IPS-NIHi11 (cell line): Measurements from ENCODE around the gene RTN4R.
"Not testable (repeated sequence)": the region's sequence is repeated elsewhere in the genome, so short reads cannot be mapped to it uniquely, and the experiment has no call there.

ENCODE experiments used
- DNase-seq: peaks from one replicate; pipeline ENCODE4 v3.0.0; 2012; ENCODE audit warnings: mixed read lengths, low spot score

The RTN4R gene

GRCh38 chr22:20305894-20306645 lies 38.0 kb upstream of the RTN4R start:
- DNase-seq, result no peak

- DNase-seq, result not testable (repeated sequence)
Observed at GRCh38 chr22:20305230-20305893, 37.2 kb upstream of the RTN4R start.

GRCh38 chr22:20304646-20305045 lies 36.5 kb upstream of the RTN4R start:
- no peak for DNase-seq

- DNase-seq, result not testable (repeated sequence)
Observed at GRCh38 chr22:20303229-20303534, 35.1 kb upstream of the RTN4R start.

- DNase-seq, result no peak
Observed at GRCh38 chr22:20302438-20303228, 34.5 kb upstream of the RTN4R start.

GRCh38 chr22:20299746-20300136 lies 31.6 kb upstream of the RTN4R start:
- no peak for DNase-seq

- peak; percentile 95 for DNase-seq
Observed at GRCh38 chr22:20298803-20299745, 31.0 kb upstream of the RTN4R start.

GRCh38 chr22:20298110-20298802 lies 30.1 kb upstream of the RTN4R start:
- DNase-seq, result no peak

- DNase-seq, result no peak
Observed at GRCh38 chr22:20297414-20298109, 29.4 kb upstream of the RTN4R start.

GRCh38 chr22:20296598-20296997 lies 28.5 kb upstream of the RTN4R start:
- no peak for DNase-seq

- no peak for DNase-seq
Observed at GRCh38 chr22:20295262-20296064, 27.3 kb upstream of the RTN4R start.

GRCh38 chr22:20292673-20293232 lies 24.6 kb upstream of the RTN4R start:
- no peak for DNase-seq

GRCh38 chr22:20292108-20292507 lies 24.0 kb upstream of the RTN4R start:
- no peak for DNase-seq

- no peak for DNase-seq
Observed at GRCh38 chr22:20291604-20292063, 23.5 kb upstream of the RTN4R start.

- no peak for DNase-seq
Observed at GRCh38 chr22:20291249-20291586, 23.1 kb upstream of the RTN4R start.

GRCh38 chr22:20290578-20291248 lies 22.6 kb upstream of the RTN4R start:
- DNase-seq, result no peak

GRCh38 chr22:20290045-20290392 lies 21.9 kb upstream of the RTN4R start:
- no peak for DNase-seq

GRCh38 chr22:20289182-20290044 lies 21.3 kb upstream of the RTN4R start:
- not testable (repeated sequence) for DNase-seq
